RWPE1 (cell line): ENCODE results near the gene TMOD2.

Source experiments
- CTCF ChIA-PET: fragments of 350-600 bp; sonication (Branson Sonifier 250); formaldehyde crosslinking; extraction: SDS; loops from one replicate; lab custom pipeline; 2021; lab: Yijun Ruan, JAX
- POLR2A ChIA-PET: fragments of 400-600 bp; formaldehyde crosslinking; extraction: SDS; loops from one replicate; lab custom pipeline; 2020; ENCODE audit warnings: antibody characterized with exemption; ENCODE audit not compliant: low non-redundant PET; lab: Yijun Ruan, JAX
- DNase-seq: peaks from one replicate; pipeline ENCODE4 v3.0.0; 2012; ENCODE audit warnings: low spot score
- H3K27ac ChIP-seq: fragments of 450-650 bp; 2 replicates; pipeline ENCODE4 v1.5.1; 2017
- CTCF ChIP-seq: fragments of 450-650 bp; conservative IDR thresholded peaks from 2 replicates; pipeline ENCODE4 v1.5.1; 2017; ENCODE audit warnings: low read depth, mild to moderate bottlenecking

TMOD2 gene

GRCh38 chr15:51731549-51732267 is 19.7 kb upstream of the TMOD2 start:
- CTCF ChIA-PET = interaction anchor here (1.0 to 1.1 kb wide), 2 partner anchors 26 to 63 kb away, joined by 3 to 7 read pairs; no protein-coding TSS in a partner anchor
- TF ChIP-seq CTCF = no peak
- peak; percentile 25 for DNase-seq
- POLR2A ChIA-PET = no interaction called here
- H3K27ac ChIP-seq = no peak overlapping the region

GRCh38 chr15:51732646-51733045 is 18.8 kb upstream of the TMOD2 start:
- POLR2A ChIA-PET = no interaction called here
- no peak overlapping the region for H3K27ac ChIP-seq
- CTCF ChIA-PET = interaction anchor here (1.1 kb wide), 1 partner anchor 25 kb away, joined by 3 read pairs; no protein-coding TSS in a partner anchor
- no peak for TF ChIP-seq CTCF
- no peak for DNase-seq

- ChIA-PET CTCF (no interaction called here), POLR2A (no interaction called here)
- H3K27ac ChIP-seq = no peak overlapping the region
- no peak for TF ChIP-seq CTCF
- no peak for DNase-seq
Observed at GRCh38 chr15:51735228-51736010, 16.0 kb upstream of the TMOD2 start.

- POLR2A ChIA-PET = no interaction called here
- no peak for DNase-seq
Observed at GRCh38 chr15:51736069-51736468, 15.3 kb upstream of the TMOD2 start.

GRCh38 chr15:51736751-51737521 is 14.5 kb upstream of the TMOD2 start:
- ChIA-PET POLR2A (no interaction called here), CTCF (interaction anchor here (0.6 to 1.1 kb wide), 4 partner anchors 34 to 99 kb away, joined by 3 to 13 read pairs (median 5); no protein-coding TSS in a partner anchor)
- peak overlapping the region; percentile 63 for H3K27ac ChIP-seq
- TF ChIP-seq CTCF = no peak
- DNase-seq = peak; percentile 35

More at GRCh38 chr15:51736069-51736468, 15.3 kb upstream of the TMOD2 start:
- TF ChIP-seq CTCF = no peak
- CTCF ChIA-PET = interaction anchor here (0.6 to 0.8 kb wide), 2 partner anchors 41 to 100 kb away, joined by 4 to 6 read pairs; no protein-coding TSS in a partner anchor
- no peak overlapping the region for H3K27ac ChIP-seq
